ENCODE data around the gene PLIN3.
"Not testable (repeated sequence)": the region's sequence is repeated elsewhere in the genome, so short reads cannot be mapped to it uniquely, and the experiment has no call there.

The PLIN3 gene

GRCh38 chr19:4844348-4845179, 22.9 kb downstream of the PLIN3 start:
- no peak for DNase-seq

- no peak for DNase-seq
Measured at GRCh38 chr19:4843647-4843965, 23.9 kb downstream of the PLIN3 start.

- no peak for DNase-seq
Measured at GRCh38 chr19:4839192-4839591, 28.3 kb downstream of the PLIN3 start.

- no peak for DNase-seq
Measured at GRCh38 chr19:4832776-4833175, 34.7 kb downstream of the PLIN3 start.

GRCh38 chr19:4831979-4832340, 35.5 kb downstream of the PLIN3 start:
- not testable (repeated sequence) for DNase-seq

- peak; percentile 73 to 84 (median 80) for DNase-seq
Measured at GRCh38 chr19:4831304-4831978, 36.0 kb downstream of the PLIN3 start, which contains the start of gene TICAM1. TICAM1 (minus strand) TSS chr19:4831712; CDS start chr19:4818377, 13,335 bp downstream.

GRCh38 chr19:4830768-4831265, 36.6 kb downstream of the PLIN3 start:
- no peak for DNase-seq

- no peak for DNase-seq
Measured at GRCh38 chr19:4830332-4830731, 37.1 kb downstream of the PLIN3 start.

- DNase-seq = no peak
Measured at GRCh38 chr19:4829001-4829712, 38.3 kb downstream of the PLIN3 start.

- DNase-seq = no peak
Measured at GRCh38 chr19:4823577-4823976, 43.9 kb downstream of the PLIN3 start.

GRCh38 chr19:4822354-4822753, 45.1 kb downstream of the PLIN3 start:
- DNase-seq = not testable (repeated sequence)

- DNase-seq = no peak
Measured at GRCh38 chr19:4821265-4821664, 46.2 kb downstream of the PLIN3 start.

- no peak for DNase-seq
Measured at GRCh38 chr19:4817467-4818277, 49.8 kb downstream of the PLIN3 start.

- DNase-seq = no peak
Measured at GRCh38 chr19:4816950-4817278, 50.6 kb downstream of the PLIN3 start.

- no peak for DNase-seq
Measured at GRCh38 chr19:4816202-4816949, 51.1 kb downstream of the PLIN3 start.

GRCh38 chr19:4815426-4816201, 51.9 kb downstream of the PLIN3 start:
- peak in 4 of 5 experiments; percentile 58 to 72 (median 62) for DNase-seq

- no peak for DNase-seq
Measured at GRCh38 chr19:4814625-4815425, 52.6 kb downstream of the PLIN3 start.

- DNase-seq = peak; percentile 63 to 90 (median 80)
Measured at GRCh38 chr19:4811328-4812131, 55.9 kb downstream of the PLIN3 start.

GRCh38 chr19:4807188-4807587, 60.3 kb downstream of the PLIN3 start:
- no peak for DNase-seq
